ENCODE data around the gene SLC30A9.

The SLC30A9 gene

GRCh38 chr4:41982716-41983115 is 7.6 kb upstream of the SLC30A9 start:
- no peak for TF ChIP-seq CTCF (IDR thresholded peaks at IDR 0.05; ENCODE audit: low read depth, low read length)
- DNase-seq (ENCODE audit: extremely low read depth, low read depth), result no peak

DNA sequence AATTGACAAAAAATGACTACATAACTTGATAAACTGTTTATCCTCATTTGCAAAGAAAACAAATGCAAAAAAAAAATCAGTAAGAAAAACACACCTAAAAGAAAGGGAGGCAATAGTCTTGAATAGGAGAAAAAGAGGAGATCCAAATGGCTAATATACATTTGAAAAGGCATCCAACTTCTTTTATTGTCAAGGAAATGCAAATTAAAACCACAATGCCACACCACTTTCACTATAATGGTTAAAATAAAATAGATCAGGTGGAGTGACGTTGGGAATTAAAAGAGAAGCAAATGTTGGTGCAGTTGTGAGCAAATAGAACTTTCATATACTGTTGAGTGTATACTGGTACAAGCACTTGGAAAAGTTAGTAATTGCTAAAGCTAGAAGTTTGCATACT is 5.2 kb upstream of the SLC30A9 start:
- no peak for DNase-seq (ENCODE audit: extremely low read depth, low read depth)
- no peak for TF ChIP-seq CTCF (IDR thresholded peaks at IDR 0.05; ENCODE audit: low read depth, low read length)

DNA sequence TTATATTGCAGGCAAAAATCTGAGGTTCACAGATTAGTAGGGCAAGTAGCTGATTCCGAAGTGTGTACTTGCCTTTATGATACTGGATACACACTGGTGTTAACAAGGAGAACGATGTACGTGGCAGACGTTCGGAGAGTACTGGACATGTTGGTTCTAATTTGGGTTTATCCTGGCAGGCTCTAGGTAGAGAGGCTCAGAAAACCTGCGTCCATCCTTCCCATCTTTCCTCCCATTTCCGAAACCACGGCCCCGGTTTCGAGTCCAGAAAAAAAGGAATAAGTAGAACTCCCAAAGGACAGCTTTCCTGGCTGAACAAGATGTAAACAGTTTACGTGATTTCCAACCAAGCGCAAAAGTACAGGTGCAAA is 351 bp upstream of the SLC30A9 start:
- no peak for TF ChIP-seq CTCF (IDR thresholded peaks at IDR 0.05; ENCODE audit: low read depth, low read length)
- no peak for DNase-seq (ENCODE audit: extremely low read depth, low read depth)

DNA sequence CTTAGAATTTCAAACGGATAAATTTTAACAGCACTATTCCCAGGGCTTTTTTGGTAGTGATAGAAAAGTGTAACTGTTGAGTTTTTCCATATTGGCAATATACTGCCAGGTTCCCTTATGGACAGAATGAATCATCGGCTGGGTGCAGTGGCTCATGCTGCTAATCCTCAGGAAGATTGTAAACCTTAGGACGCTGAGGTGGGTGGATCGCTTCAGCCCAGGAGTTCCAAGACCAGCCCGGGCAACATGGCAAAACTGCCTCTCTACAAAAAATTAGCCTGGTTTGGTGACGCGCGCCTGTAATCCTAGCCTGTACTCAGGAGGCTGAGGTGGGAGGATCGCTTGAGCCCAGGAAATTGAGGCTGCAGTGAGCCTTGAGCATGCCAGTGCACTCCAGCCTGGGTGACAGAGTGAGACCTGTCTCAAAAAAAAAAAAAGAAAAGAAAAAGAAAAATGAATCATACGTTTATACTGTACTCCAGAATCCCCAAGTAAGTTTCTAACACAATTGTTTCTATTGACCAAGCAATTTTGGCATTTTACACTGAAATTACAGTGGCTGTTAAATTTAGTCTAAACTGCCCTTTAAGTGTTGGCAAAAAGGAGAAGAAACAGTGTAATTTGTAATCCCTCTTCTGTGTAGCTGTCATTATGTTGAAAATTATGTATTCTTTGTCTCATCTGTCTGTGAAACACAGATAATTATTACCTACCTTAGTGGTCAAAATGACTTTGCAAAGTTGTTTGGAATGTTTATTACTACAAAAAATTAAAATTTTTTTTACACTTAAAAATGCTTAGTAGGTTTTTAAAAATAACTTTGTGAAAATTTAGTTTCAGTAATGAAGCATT is 1.8 kb downstream of the SLC30A9 start:
- no peak for DNase-seq (ENCODE audit: extremely low read depth, low read depth)
- no peak for TF ChIP-seq CTCF (IDR thresholded peaks at IDR 0.05; ENCODE audit: low read depth, low read length)

GRCh38 chr4:41992967-41993857 is 2.9 kb downstream of the SLC30A9 start:
- no peak for TF ChIP-seq CTCF (IDR thresholded peaks at IDR 0.05; ENCODE audit: low read depth, low read length)
- no peak for DNase-seq (ENCODE audit: extremely low read depth, low read depth)

GRCh38 chr4:41994461-41994985 is 4.2 kb downstream of the SLC30A9 start:
- no peak for TF ChIP-seq CTCF (IDR thresholded peaks at IDR 0.05; ENCODE audit: low read depth, low read length)
- no peak for DNase-seq (ENCODE audit: extremely low read depth, low read depth)

DNA sequence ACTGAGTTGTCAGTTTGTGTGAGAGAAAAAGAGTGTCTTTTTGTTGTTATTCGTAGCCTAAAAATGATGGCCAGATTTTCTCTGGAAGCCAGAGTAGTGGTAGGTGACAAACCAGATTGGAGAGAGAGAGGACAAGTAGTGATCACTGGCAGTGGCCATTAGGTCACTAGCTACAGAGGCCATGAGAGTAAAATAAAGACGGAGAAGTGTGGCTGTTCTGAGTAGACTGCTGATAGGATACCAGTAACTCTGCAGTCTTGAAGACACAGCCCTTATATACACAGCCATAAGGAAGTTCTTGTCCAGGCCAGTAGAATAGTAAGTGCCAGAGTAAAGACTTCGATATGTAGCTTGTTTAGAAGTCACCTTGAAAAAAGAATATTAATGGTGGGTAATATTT is 7.7 kb downstream of the SLC30A9 start:
- TF ChIP-seq CTCF (IDR thresholded peaks at IDR 0.05; ENCODE audit: low read depth, low read length), result no peak
- DNase-seq (ENCODE audit: extremely low read depth, low read depth), result no peak
